ENCODE data around the gene AP5Z1. TPM values are rescaled to one million over a fixed set of nuclear protein-coding genes. Genes with fewer than 3 reads are reported as not detected.

Gene AP5Z1
- total RNA-seq, 4 donors from 2014 or later: 13.0 to 33.9 (median 26.8) TPM

GRCh38 chr7:4745265-4745919 lies 30.0 kb upstream of the AP5Z1 start:
- peak overlapping the region; percentile 89 to 93 (median 92) for H3K27ac ChIP-seq
- no peaks in the 10 kb centered on the region for H3K27me3 ChIP-seq
- TF ChIP-seq POLR2A (IDR thresholded peaks at IDR 0.05): peak in 1 of 2 donors; percentile 36
- TF ChIP-seq CTCF (IDR thresholded peaks at IDR 0.05): no peak
- no peak for TF ChIP-seq POLR2AphosphoS5 (IDR thresholded peaks at IDR 0.05)
- H3K9me3 ChIP-seq: no peaks in the 10 kb centered on the region
- peaks cover 5 to 74% (median 37%) of the 10 kb centered on the region in 3 donors for H3K4me1 ChIP-seq
- 12 to 29% methylated on average over 3 to 6 of the region's 18 CpGs for WGBS, 2 donors (ENCODE audit: low coverage in 1 of 2)
- H3K4me3 ChIP-seq: peak overlapping the region; percentile 17 to 42
- H3K36me3 ChIP-seq: peaks cover 0 to 31% of the 10 kb centered on the region in 2 donors
- ATAC-seq: no peak

- peak overlapping the region; percentile 17 to 42 for H3K4me3 ChIP-seq
- H3K36me3 ChIP-seq: peaks cover 0 to 26% of the 10 kb centered on the region in 2 donors
- TF ChIP-seq POLR2AphosphoS5 (IDR thresholded peaks at IDR 0.05) (peak; percentile 6), EP300 (IDR thresholded peaks at IDR 0.05) (no peak), CTCF (IDR thresholded peaks at IDR 0.05) (no peak), POLR2A (IDR thresholded peaks at IDR 0.05) (no peak)
- peaks cover 5 to 75% (median 37%) of the 10 kb centered on the region in 3 donors for H3K4me1 ChIP-seq
- H3K27me3 ChIP-seq: no peaks in the 10 kb centered on the region
- H3K27ac ChIP-seq: peak overlapping the region; percentile 89 to 93 (median 92)
- WGBS, 2 donors (ENCODE audit: low coverage in 1 of 2): 39 to 45% methylated on average over 10 of the region's 12 CpGs
- H3K9me3 ChIP-seq: no peaks in the 10 kb centered on the region
- ATAC-seq: no peak
These were observed 29.2 kb upstream of the AP5Z1 start for GRCh38 chr7:4745971-4746919.

GRCh38 chr7:4747013-4747412 lies 28.4 kb upstream of the AP5Z1 start:
- no peak for TF ChIP-seq CTCF (IDR thresholded peaks at IDR 0.05)
- TF ChIP-seq EP300 (IDR thresholded peaks at IDR 0.05): no peak
- TF ChIP-seq POLR2AphosphoS5 (IDR thresholded peaks at IDR 0.05): no peak
- no peak for TF ChIP-seq POLR2A (IDR thresholded peaks at IDR 0.05)

GRCh38 chr7:4747746-4748145 lies 27.7 kb upstream of the AP5Z1 start:
- peaks cover 0 to 15% of the 10 kb centered on the region in 2 donors for H3K36me3 ChIP-seq
- H3K27ac ChIP-seq: peak overlapping the region in 3 of 4 donors; percentile 91 to 93 (median 92)
- H3K4me1 ChIP-seq: peaks cover 5 to 83% (median 37%) of the 10 kb centered on the region in 3 donors
- no peaks in the 10 kb centered on the region for H3K9me3 ChIP-seq
- TF ChIP-seq CTCF (IDR thresholded peaks at IDR 0.05) (no peak), EP300 (IDR thresholded peaks at IDR 0.05) (no peak)
- H3K27me3 ChIP-seq: no peaks in the 10 kb centered on the region
- 64 to 71% methylated on average over 8 to 11 of the region's 11 CpGs for WGBS, 2 donors (ENCODE audit: low coverage in 1 of 2)
- no peak overlapping the region for H3K4me3 ChIP-seq
- ATAC-seq: no peak

More at GRCh38 chr7:4747013-4747412, 28.4 kb upstream of the AP5Z1 start:
- Histone ChIP-seq H3K36me3 (peaks cover 0 to 22% of the 10 kb centered on the region in 2 donors), H3K4me3 (no peak overlapping the region), H3K9me3 (no peaks in the 10 kb centered on the region), H3K4me1 (peaks cover 5 to 78% (median 37%) of the 10 kb centered on the region in 3 donors), H3K27me3 (no peaks in the 10 kb centered on the region), H3K27ac (peak overlapping the region; percentile 89 to 93 (median 92))
- 73% methylated on average over 8 of the region's 22 CpGs; no CpG with 5 or more reads in 1 of the 2 donors for WGBS, 2 donors (ENCODE audit: low coverage in 1 of 2)
- ATAC-seq: no peak

All from gastroesophageal sphincter (tissue), 4 donors.